Suprapubic skin (tissue), 4 donors: ENCODE data around the gene OR52L1.

Experiments used
- EP300 ChIP-seq: sonication (generic); formaldehyde crosslinking; IDR thresholded peaks from one replicate; pipeline ENCODE4 v1.6.1; 2017; ENCODE audit warnings: antibody characterized with exemption
- POLR2A ChIP-seq, 2 donors: fragments of 450-650 bp; IDR thresholded peaks; one replicate each; pipeline ENCODE4 v1.6.1; 2017; ENCODE audit warnings: antibody characterized with exemption in 2 of 2, mild to moderate bottlenecking in 2 of 2, moderate library complexity in 2 of 2
- POLR2AphosphoS5 ChIP-seq, 3 donors: sonication (generic); formaldehyde crosslinking; IDR thresholded peaks; one replicate each; pipeline ENCODE4 v1.6.1; 2017; ENCODE audit warnings: antibody characterized with exemption in 3 of 3
- TF ChIP-seq, protein P1 (sequence below), 2 donors: fragments of 200-600 bp in 1 of 2; fragments of 450-650 bp in 1 of 2; sonication (generic) in 1 of 2; IDR thresholded peaks; one replicate each; pipeline ENCODE4 v1.5.1; 2016 to 2019; ENCODE audit warnings: antibody characterized with exemption in 2 of 2, mild to moderate bottlenecking in 1 of 2, moderate library complexity in 1 of 2

DNA sequence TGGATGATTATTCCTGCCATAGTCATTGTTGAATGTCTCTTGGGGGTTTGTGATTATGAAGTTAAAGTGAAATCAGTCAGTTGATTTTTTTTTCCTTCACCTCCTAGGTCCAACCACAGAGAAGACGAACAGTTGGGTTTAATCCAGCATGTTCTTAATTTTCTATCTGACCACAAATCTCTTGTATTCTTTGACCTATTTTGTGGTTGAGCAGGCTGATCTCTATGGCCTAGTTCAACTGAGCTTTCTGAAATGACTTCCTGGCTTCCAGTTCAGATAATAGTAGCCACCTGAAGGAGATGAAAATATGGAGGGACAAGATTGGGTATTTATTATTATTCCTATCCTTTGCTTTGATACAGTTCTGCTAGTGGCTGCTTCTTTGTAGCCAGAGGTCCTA lies 13.3 kb downstream of the OR52L1 start:
- TF ChIP-seq, protein P1, sequence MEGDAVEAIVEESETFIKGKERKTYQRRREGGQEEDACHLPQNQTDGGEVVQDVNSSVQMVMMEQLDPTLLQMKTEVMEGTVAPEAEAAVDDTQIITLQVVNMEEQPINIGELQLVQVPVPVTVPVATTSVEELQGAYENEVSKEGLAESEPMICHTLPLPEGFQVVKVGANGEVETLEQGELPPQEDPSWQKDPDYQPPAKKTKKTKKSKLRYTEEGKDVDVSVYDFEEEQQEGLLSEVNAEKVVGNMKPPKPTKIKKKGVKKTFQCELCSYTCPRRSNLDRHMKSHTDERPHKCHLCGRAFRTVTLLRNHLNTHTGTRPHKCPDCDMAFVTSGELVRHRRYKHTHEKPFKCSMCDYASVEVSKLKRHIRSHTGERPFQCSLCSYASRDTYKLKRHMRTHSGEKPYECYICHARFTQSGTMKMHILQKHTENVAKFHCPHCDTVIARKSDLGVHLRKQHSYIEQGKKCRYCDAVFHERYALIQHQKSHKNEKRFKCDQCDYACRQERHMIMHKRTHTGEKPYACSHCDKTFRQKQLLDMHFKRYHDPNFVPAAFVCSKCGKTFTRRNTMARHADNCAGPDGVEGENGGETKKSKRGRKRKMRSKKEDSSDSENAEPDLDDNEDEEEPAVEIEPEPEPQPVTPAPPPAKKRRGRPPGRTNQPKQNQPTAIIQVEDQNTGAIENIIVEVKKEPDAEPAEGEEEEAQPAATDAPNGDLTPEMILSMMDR (IDR thresholded peaks at IDR 0.05) = no peak
- no peak for TF ChIP-seq POLR2A (IDR thresholded peaks at IDR 0.05)
- TF ChIP-seq POLR2AphosphoS5 (IDR thresholded peaks at IDR 0.05) = no peak
- TF ChIP-seq EP300 = no peak
